Prostate gland (tissue), 2 donors: ENCODE data around the gene LOX.

Experiments used
- POLR2AphosphoS5 ChIP-seq: sonication (generic); formaldehyde crosslinking; IDR thresholded peaks from one replicate; pipeline ENCODE4 v1.6.1; 2017; ENCODE audit warnings: antibody characterized with exemption
- TF ChIP-seq, protein P1 (sequence below), 4 experiments: fragments of 200-600 bp in 2 of 4; fragments of 450-650 bp in 2 of 4; sonication (generic) in 2 of 4; IDR thresholded peaks; 1 replicate in 3 of 4; 2 replicates in 1 of 4; pipeline ENCODE4 v1.5.1; 2016 to 2019; ENCODE audit warnings: antibody characterized with exemption in 4 of 4, mild to moderate bottlenecking in 2 of 4, moderate library complexity in 2 of 4

DNA sequence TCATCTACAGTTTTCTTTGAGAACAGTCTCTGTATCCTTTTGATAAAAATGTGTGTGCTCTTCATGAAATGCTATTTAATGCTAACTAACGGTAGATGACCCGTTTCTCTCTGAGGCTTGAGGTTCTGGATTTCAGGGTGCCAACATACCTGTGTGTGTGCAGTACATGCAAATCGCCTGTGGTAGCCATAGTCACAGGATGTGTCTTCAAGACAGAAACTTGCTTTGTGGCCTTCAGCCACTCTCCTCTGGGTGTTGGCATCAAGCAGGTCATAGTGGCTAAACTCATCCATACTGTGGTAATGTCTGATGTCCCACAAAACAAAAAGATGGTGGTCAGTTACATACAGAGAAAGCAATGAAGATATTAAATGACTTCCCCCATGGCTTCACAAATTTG lies 4.2 kb downstream of the LOX start:
- TF ChIP-seq, protein P1, sequence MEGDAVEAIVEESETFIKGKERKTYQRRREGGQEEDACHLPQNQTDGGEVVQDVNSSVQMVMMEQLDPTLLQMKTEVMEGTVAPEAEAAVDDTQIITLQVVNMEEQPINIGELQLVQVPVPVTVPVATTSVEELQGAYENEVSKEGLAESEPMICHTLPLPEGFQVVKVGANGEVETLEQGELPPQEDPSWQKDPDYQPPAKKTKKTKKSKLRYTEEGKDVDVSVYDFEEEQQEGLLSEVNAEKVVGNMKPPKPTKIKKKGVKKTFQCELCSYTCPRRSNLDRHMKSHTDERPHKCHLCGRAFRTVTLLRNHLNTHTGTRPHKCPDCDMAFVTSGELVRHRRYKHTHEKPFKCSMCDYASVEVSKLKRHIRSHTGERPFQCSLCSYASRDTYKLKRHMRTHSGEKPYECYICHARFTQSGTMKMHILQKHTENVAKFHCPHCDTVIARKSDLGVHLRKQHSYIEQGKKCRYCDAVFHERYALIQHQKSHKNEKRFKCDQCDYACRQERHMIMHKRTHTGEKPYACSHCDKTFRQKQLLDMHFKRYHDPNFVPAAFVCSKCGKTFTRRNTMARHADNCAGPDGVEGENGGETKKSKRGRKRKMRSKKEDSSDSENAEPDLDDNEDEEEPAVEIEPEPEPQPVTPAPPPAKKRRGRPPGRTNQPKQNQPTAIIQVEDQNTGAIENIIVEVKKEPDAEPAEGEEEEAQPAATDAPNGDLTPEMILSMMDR (IDR thresholded peaks at IDR 0.05), result no peak
- TF ChIP-seq POLR2AphosphoS5, result no peak
